K562 (cell line): ENCODE data around the gene TRIM33. TPM values are rescaled to one million over a fixed set of nuclear protein-coding genes. Genes with fewer than 3 reads are reported as not detected.
A peak's percentile ranks its signal among the peaks of the same experiment; 100 is the strongest.

Experiments used
- CREB1 ChIP-seq, 2 experiments: sonication (generic) in 1 of 2; formaldehyde crosslinking in 1 of 2; IDR thresholded peaks; 2 replicates each; pipeline versions ENCODE4 v1.6.1 to v1.8.0; 2012 to 2022; ENCODE audit warnings: inconsistent platforms in 1 of 2, mild to moderate bottlenecking in 1 of 2, missing genetic modification reagents in 1 of 2, moderate library complexity in 1 of 2
- DDX20 ChIP-seq: fragments of 450-650 bp; IDR thresholded peaks from 2 replicates; pipeline ENCODE4 v1.6.1; 2016; ENCODE audit warnings: missing genetic modification characterization, low read depth, mild to moderate bottlenecking, missing compliant biosample characterization, moderate library complexity
- ELF1 ChIP-seq: fragments of 200-800 bp; sonication (Bioruptor generic); IDR thresholded peaks from 2 replicates; pipeline ENCODE4 v1.6.1; 2016; ENCODE audit warnings: missing genetic modification characterization, missing compliant biosample characterization
- ETV5 ChIP-seq: sonication (generic); formaldehyde crosslinking; IDR thresholded peaks from 2 replicates; pipeline ENCODE4 v1.4.0; 2020; ENCODE audit warnings: low read depth, mild to moderate bottlenecking, missing genetic modification reagents
- KDM4B ChIP-seq, 2 experiments: fragments of 450-650 bp in 1 of 2; sonication (generic) in 1 of 2; IDR thresholded peaks; 2 replicates each; pipeline ENCODE4 v1.6.1; 2016 to 2017; ENCODE audit warnings: borderline replicate concordance in 2 of 2, antibody characterized with exemption in 1 of 2, low read depth in 1 of 2, mild to moderate bottlenecking in 1 of 2
- MAFG ChIP-seq: fragments of 450-650 bp; conservative IDR thresholded peaks from 2 replicates; pipeline ENCODE4 v1.6.1; 2016; ENCODE audit warnings: missing genetic modification characterization, missing compliant biosample characterization
- MYC ChIP-seq, 2 experiments: fragments of 250-450 bp in 1 of 2; sonication (Bioruptor Pico) in 1 of 2; IDR thresholded peaks; 2 replicates each; pipeline versions ENCODE4 v1.5.1 to v1.6.1; 2012 to 2021; ENCODE audit warnings: low read depth in 2 of 2, borderline replicate concordance in 1 of 2, improper control_type of control experiment in 1 of 2, low read length in 1 of 2, mild to moderate bottlenecking in 1 of 2, moderate library complexity in 1 of 2
- RNF2 ChIP-seq: sonication (generic); IDR thresholded peaks from 2 replicates; pipeline ENCODE4 v1.6.1; 2016
- SIX5 ChIP-seq, 2 experiments: IDR thresholded peaks; 2 replicates each; pipeline ENCODE4 v1.6.1; 2011; ENCODE audit warnings: low read length in 2 of 2, borderline replicate concordance in 1 of 2, low read depth in 1 of 2, mild to moderate bottlenecking in 1 of 2, moderate library complexity in 1 of 2; ENCODE audit not compliant: insufficient read depth in 1 of 2
- STAT5A ChIP-seq: IDR thresholded peaks from 2 replicates; pipeline ENCODE4 v1.6.1; 2012; ENCODE audit warnings: low read length, inconsistent platforms, borderline replicate concordance
- TAF1 ChIP-seq: IDR thresholded peaks from 2 replicates; pipeline ENCODE4 v1.6.1; 2011; ENCODE audit warnings: mild to moderate bottlenecking, low read length, moderate library complexity; ENCODE audit not compliant: insufficient read depth, control insufficient read depth, severe bottlenecking; ENCODE audit errors: extremely low read depth
- XRCC3 ChIP-seq: fragments of 450-650 bp; IDR thresholded peaks from 2 replicates; pipeline ENCODE4 v1.6.1; 2017; ENCODE audit warnings: mild to moderate bottlenecking, moderate library complexity
- ZC3H11A ChIP-seq: IDR thresholded peaks from 2 replicates; pipeline ENCODE4 v1.6.1; 2012; ENCODE audit warnings: low read depth, low read length, improper control_type of control experiment
- ZNF311 ChIP-seq: fragments of 250-450 bp; sonication (Bioruptor Pico); IDR thresholded peaks from 2 replicates; pipeline ENCODE4 v1.4.0; 2020; ENCODE audit warnings: mild to moderate bottlenecking, moderate library complexity
- ZNF707 ChIP-seq: fragments of 250-450 bp; sonication (Bioruptor Pico); conservative IDR thresholded peaks from 2 replicates; pipeline ENCODE4 v1.8.0; 2022; ENCODE audit warnings: inconsistent platforms, mild to moderate bottlenecking, moderate library complexity
- ZZZ3 ChIP-seq: fragments of 450-650 bp; IDR thresholded peaks from 2 replicates; pipeline ENCODE4 v1.6.1; 2016; ENCODE audit warnings: antibody characterized with exemption, mild to moderate bottlenecking, moderate library complexity
- polyA plus RNA-seq, 8 experiments: library from polyadenylated mRNA; depleted of rRNA in 4 of 8; stranded (reverse) in 5 of 8; unstranded in 3 of 8; fragments of >200 nt; fragmentation: Nextera tagmentation in 2 of 8; fragmentation: Illumina TruSeq in 1 of 8; extraction: Ambion mirVana in 2 of 8; extraction: Trizol in 1 of 8; gene quantifications; 2 replicates each; pipeline versions ENCODE4 v1.2.1 to v1.2.3, GENCODE V29; 2011 to 2014; ENCODE audit warnings: inconsistent platforms in 1 of 8, missing spikeins in 1 of 8
- total RNA-seq, 7 experiments: library from RNA; depleted of rRNA in 6 of 7; stranded (reverse); fragments of >200 nt in 6 of 7; fragmentation: Illumina TruSeq in 2 of 7; extraction: Trizol in 2 of 7; gene quantifications; 2 replicates each; pipeline versions ENCODE4 v1.2.1 to v1.2.3, GENCODE V29; 2011 to 2021; ENCODE audit warnings: low replicate concordance in 1 of 7
- TF ChIP-seq, protein P1 (sequence below), 3 experiments: fragments of 200-800 bp in 1 of 3; fragments of 250-450 bp in 1 of 3; fragments of 450-650 bp in 1 of 3; sonication (Bioruptor Pico) in 1 of 3; sonication (Bioruptor generic) in 1 of 3; formaldehyde crosslinking in 1 of 3; IDR thresholded peaks; 2 replicates each; pipeline versions ENCODE4 v1.6.1 to v1.8.0; 2016 to 2022; ENCODE audit warnings: mild to moderate bottlenecking in 2 of 3, missing genetic modification characterization in 2 of 3, missing compliant biosample characterization in 1 of 3, moderate library complexity in 1 of 3
- TF ChIP-seq, protein P2 (sequence below), 2 experiments: fragments of 450-650 bp; conservative IDR thresholded peaks; 2 replicates each; pipeline ENCODE4 v1.6.1; 2017; ENCODE audit warnings: mild to moderate bottlenecking in 2 of 2, moderate library complexity in 2 of 2
- TF ChIP-seq, protein P3 (sequence below): fragments of 150-350 bp; IDR thresholded peaks from 2 replicates; pipeline ENCODE4 v1.6.1; 2014; ENCODE audit warnings: low read depth, mild to moderate bottlenecking, low read length, borderline replicate concordance

TRIM33 gene
- total and polyA plus RNA-seq, 9 of the 15 experiments (the other 6 are each of a cell fraction or from before 2014, with no cell fraction given), result 9.3 to 58.4 (median 40.2) TPM

DNA sequence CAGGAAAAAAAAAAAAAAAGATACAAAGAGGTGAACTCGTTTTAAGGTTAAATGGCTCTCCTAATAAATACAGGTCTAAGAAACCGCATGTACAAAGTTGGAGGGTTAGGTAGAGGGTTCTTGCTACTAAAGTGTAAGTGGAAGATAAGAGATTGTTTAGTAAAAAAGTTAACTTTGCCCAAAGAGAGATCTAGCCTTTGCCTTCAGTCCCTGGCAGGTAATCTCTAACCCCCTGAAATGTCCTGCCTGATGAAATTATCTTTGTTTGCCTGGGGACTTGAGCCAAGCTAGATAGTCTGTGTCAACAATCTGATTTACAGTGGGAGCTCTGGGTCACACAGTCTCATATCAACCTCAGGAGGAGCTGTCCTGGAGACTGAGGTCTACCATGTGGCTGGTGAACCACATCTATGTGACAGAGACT, 57.6 kb downstream of the TRIM33 start (continued):
- TF ChIP-seq SIX5 (IDR thresholded peaks at IDR 0.05; ENCODE audit: borderline replicate concordance in 1 of 2, insufficient read depth in 1 of 2, low read depth in 1 of 2, low read length in 2 of 2) (no peak), TAF1 (no peak), KDM4B (IDR thresholded peaks at IDR 0.05; ENCODE audit: borderline replicate concordance in 2 of 2, low read depth in 1 of 2) (no peak), ZNF707 (no peak), ETV5 (CRISPR knock-in tag) (no peak), ZC3H11A (no peak), MAFG (tag) (no peak), RNF2 (no peak), CREB1 (IDR thresholded peaks at IDR 0.05) (no peak), CREB1 (CRISPR knock-in tag; IDR thresholded peaks at IDR 0.05) (no peak), ELF1 (tag) (no peak), MYC (IDR thresholded peaks at IDR 0.05; ENCODE audit: low read depth, low read length) (peak; percentile 49; the same call in 1 of the 2 replicates), MYC (CRISPR knock-in tag; IDR thresholded peaks at IDR 0.05; ENCODE audit: borderline replicate concordance, low read depth) (no peak), STAT5A (peak; percentile 69; the same call in 1 of the 2 replicates), ZZZ3 (no peak), XRCC3 (no peak), ZNF311 (CRISPR knock-in tag) (no peak), DDX20 (no peak)
- TF ChIP-seq, protein P1, sequence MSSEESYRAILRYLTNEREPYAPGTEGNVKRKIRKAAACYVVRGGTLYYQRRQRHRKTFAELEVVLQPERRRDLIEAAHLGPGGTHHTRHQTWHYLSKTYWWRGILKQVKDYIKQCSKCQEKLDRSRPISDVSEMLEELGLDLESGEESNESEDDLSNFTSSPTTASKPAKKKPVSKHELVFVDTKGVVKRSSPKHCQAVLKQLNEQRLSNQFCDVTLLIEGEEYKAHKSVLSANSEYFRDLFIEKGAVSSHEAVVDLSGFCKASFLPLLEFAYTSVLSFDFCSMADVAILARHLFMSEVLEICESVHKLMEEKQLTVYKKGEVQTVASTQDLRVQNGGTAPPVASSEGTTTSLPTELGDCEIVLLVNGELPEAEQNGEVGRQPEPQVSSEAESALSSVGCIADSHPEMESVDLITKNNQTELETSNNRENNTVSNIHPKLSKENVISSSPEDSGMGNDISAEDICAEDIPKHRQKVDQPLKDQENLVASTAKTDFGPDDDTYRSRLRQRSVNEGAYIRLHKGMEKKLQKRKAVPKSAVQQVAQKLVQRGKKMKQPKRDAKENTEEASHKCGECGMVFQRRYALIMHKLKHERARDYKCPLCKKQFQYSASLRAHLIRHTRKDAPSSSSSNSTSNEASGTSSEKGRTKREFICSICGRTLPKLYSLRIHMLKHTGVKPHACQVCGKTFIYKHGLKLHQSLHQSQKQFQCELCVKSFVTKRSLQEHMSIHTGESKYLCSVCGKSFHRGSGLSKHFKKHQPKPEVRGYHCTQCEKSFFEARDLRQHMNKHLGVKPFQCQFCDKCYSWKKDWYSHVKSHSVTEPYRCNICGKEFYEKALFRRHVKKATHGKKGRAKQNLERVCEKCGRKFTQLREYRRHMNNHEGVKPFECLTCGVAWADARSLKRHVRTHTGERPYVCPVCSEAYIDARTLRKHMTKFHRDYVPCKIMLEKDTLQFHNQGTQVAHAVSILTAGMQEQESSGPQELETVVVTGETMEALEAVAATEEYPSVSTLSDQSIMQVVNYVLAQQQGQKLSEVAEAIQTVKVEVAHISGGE (CRISPR knock-in tag; IDR thresholded peaks at IDR 0.05), result no peak; a peak in 1 of 6 replicates
- TF ChIP-seq, protein P2, sequence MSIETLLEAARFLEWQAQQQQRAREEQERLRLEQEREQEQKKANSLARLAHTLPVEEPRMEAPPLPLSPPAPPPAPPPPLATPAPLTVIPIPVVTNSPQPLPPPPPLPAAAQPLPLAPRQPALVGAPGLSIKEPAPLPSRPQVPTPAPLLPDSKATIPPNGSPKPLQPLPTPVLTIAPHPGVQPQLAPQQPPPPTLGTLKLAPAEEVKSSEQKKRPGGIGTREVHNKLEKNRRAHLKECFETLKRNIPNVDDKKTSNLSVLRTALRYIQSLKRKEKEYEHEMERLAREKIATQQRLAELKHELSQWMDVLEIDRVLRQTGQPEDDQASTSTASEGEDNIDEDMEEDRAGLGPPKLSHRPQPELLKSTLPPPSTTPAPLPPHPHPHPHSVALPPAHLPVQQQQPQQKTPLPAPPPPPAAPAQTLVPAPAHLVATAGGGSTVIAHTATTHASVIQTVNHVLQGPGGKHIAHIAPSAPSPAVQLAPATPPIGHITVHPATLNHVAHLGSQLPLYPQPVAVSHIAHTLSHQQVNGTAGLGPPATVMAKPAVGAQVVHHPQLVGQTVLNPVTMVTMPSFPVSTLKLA (conservative IDR thresholded peaks at IDR 0.05), result peak in 1 of 2 experiments; percentile 37; a peak in 1 of 4 replicates
- TF ChIP-seq, protein P3, sequence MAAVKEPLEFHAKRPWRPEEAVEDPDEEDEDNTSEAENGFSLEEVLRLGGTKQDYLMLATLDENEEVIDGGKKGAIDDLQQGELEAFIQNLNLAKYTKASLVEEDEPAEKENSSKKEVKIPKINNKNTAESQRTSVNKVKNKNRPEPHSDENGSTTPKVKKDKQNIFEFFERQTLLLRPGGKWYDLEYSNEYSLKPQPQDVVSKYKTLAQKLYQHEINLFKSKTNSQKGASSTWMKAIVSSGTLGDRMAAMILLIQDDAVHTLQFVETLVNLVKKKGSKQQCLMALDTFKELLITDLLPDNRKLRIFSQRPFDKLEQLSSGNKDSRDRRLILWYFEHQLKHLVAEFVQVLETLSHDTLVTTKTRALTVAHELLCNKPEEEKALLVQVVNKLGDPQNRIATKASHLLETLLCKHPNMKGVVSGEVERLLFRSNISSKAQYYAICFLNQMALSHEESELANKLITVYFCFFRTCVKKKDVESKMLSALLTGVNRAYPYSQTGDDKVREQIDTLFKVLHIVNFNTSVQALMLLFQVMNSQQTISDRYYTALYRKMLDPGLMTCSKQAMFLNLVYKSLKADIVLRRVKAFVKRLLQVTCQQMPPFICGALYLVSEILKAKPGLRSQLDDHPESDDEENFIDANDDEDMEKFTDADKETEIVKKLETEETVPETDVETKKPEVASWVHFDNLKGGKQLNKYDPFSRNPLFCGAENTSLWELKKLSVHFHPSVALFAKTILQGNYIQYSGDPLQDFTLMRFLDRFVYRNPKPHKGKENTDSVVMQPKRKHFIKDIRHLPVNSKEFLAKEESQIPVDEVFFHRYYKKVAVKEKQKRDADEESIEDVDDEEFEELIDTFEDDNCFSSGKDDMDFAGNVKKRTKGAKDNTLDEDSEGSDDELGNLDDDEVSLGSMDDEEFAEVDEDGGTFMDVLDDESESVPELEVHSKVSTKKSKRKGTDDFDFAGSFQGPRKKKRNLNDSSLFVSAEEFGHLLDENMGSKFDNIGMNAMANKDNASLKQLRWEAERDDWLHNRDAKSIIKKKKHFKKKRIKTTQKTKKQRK, result no peak
